HG03280 (cell line): ENCODE measurements around the gene HPS4.
"Not testable (repeated sequence)": the region's sequence is repeated elsewhere in the genome, so short reads cannot be mapped to it uniquely, and the experiment has no call there.

Source experiments
- ATAC-seq: cut with Tn5 transposase; IDR thresholded peaks from one replicate; pipeline ENCODE4 v1.9.1; 2021; ENCODE audit warnings: mild to moderate bottlenecking, moderate library complexity; ENCODE audit not compliant: unreplicated experiment

HPS4 gene

DNA sequence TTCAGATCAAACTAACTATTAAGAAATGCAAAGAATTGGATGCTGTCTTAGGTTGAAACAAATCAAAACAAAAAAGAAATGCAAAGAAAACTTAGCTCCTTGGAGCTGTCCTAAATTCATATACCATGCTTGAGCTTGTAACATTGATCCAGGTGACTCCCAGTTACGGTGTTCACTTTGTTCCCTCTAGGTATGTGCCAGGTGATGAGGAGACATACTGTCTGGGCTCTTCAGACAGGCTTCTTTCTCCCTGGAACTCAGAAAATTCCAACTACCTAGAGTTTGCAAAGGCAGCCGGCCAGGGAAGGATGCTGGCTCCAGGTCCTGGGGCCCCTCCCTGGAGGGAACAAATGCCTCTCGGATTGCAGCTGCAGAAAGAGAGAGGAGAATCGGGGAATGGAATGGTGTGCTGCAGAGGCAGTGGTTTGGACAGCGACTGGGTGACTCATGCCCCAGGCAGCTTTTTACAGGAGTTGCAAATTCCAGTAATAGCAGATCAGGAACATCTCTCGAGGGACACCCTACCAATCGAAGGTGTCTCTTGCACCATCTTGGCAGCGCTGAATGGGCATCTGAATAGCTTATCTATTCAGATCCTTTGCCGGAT is 66.8 kb downstream of the HPS4 start:
- ATAC-seq: no peak

DNA sequence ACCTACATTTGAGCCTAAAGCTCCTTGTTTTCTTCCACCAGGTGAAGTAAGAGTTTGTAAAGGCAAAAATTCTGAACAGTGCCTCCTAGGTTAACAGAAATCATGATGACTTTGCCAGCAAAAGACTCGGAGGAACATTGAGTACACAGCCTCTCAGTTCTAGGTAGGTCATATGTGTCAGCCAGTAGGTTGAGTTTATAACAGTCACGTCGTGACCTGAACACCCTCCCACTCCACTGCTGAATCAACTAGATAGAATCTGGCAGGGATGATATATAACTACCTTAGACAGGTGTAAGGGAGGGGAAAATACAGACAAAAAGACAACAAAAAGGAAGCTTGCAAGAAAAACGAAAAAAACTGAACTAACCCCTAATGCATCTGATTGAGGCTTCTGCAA is 67.3 kb downstream of the HPS4 start:
- no peak for ATAC-seq

DNA sequence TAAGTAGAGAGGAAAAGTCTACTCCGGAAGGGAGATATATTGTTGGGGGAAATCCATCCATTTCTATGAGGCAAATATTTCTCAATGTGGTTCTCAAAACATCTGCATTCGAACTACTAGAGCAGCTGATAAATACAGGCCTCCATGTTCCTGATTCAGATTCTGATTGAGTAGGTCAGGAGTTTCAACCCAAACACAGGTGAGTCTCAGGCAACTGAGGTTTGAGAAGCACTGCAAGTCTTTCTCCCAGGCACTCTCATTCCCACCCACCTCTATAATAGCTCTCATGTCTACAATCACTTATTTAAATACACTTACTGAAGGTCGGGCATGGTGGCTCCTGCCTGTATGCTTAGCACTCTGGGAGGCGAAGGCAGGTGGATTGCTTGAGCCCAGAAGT is 69.2 kb downstream of the HPS4 start:
- no peak for ATAC-seq

DNA sequence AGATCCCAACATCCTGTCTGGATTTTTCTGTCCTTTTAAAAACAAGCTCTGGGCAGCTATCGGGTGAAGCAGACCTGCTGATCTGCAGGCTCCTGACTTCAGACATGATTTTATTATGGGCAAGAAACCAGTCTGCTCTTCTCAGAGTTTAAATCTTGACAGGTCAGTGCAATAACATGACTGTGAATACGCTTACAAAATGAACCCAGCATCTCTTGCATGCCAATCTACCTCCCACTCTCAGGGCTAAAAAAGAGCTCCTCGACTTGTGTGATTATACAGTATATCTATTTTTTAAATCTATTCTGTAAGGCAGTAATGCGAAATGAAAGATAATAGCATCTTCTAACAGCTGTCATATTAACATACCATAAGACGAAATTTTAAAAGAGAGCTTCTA is 73.2 kb downstream of the HPS4 start:
- no peak for ATAC-seq

DNA sequence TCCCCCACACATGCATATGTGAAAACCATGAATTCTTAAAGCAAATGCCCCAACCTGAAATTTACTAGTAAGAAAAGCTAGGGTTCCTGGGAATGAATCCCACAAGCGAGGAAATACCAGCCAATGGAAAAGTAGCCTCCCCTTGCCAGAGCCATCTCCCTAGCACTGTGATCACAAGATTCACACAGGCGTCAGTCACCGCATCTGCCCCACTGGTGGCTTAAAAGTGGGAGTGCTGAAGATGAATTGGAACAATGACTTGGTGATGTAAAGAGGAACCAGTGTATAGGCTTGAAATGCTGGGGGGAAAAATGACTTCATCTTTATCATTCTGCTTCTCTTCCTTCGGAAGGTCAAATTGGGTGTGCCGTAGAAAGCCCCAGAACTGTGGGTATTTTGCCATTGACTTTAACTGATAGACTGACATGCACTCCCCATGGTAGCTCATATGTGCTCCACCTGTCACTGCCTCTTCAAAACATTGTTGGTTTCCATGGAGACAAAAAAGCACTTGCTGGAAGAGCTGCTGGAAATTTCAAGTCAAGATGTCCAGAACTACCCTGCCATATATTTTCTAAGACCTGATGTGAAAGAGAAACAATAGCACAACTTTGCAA is 73.8 kb downstream of the HPS4 start:
- ATAC-seq: no peak

DNA sequence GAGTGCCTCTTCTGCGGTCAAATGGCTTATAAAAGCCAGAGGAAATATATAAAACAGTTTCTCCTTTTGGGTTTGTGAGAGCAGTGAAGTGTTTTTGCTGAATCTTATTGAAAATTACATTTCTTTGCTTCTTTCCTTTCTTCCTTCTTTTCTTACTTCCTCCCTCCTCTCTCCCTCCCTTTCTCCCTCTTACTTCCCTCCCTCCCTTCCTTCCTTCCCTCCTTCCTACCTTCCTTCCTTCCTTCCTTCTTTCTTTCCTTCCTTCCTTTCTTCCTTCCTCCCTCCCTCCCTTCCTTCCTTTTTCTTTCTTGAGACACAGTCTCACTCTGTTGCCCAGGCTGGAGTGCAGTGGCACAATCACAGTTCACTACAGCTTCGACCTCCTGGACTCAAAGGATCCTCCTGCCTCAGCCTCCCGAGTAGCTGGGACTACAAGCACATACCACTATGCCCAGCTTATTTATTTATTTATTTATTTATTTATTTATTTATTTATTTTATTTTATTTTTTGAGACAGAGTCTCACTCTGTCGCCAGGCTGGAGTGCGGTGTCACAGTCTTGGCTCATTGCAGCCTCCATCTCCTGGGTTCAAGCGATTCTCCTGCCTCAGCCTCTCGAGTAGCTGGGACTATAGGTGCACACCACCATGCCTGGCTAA is 74.9 kb downstream of the HPS4 start:
- ATAC-seq: not testable (repeated sequence)

DNA sequence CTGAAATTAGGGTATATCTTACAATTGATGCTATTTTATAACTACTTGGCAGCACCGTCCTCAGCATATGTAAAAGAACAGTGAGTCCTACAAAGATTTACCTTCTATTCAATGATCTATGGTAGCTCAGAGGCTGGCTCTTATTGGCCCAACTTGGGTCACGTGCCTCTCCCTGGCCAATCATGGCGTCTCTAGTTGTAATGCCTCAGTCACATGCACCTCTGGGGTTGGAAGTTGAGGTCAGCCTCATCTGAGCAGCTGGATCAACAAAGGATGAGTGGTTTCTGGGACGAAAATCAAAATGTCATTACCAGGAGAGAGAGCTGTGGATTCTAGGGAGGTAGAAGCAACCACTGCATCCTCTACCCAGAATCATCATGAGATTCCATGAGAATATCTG is 77.5 kb downstream of the HPS4 start:
- ATAC-seq: no peak

DNA sequence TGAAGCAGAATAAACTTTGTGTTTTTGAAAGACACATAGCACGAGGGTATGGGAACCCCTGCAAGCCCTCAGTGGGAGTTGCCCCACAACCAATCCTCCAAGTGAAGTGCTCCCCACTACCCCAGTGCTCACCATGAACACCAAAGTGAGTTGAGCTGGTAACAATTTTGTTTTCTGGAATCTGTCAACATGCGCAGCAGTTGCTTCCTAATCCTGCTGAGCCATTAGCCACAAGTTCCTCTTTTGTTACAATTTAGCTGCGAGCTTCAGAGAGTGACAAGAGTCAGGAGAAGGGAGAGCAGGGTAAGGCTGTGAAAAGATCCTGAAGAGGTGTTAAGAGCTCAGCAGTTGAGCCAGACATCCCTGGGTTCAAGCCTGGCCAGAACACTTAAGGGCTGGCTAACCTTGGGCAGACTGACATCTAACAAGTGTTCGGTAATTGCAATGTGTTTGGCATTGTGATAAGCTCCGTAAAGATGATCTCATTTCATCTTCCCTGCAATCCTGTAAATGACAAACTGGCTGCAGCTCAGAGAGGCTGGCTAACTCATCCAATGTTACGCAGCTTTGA is 78.6 kb downstream of the HPS4 start:
- ATAC-seq: no peak

DNA sequence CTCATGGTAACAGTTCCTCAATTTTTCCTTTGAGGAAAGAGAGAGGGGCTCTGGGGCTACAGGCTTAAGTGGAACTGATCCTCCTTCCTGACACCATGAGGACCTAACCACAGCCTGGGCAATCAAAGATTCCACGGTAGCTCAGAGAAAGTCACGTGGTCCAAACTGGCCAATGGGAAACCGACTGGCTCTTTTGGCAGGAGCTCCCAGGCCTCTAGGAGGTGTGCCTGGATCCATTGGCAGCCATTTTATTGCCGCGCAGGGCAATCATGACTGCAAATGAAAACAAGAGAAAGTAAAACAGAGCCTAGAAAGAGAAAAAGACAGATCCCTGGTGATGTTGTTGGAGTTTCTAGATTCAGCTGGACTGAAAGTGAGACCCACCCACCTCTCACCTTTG is 81.9 kb downstream of the HPS4 start:
- ATAC-seq: no peak
